Activated CD8-positive, alpha-beta memory T cell treated with anti-CD3 and anti-CD28 coated beads, Interleukin-2, amount 50 U/mL, for 24 hours (primary cell): ENCODE measurements around the gene KCNC3.
A peak's percentile ranks its signal among the peaks of the same experiment; 100 is the strongest.

Experiments
- DNase-seq: peaks from one replicate; pipeline ENCODE4 v3.0.0-alpha.2; 2020; ENCODE audit errors: extremely low read depth

Gene KCNC3

DNA sequence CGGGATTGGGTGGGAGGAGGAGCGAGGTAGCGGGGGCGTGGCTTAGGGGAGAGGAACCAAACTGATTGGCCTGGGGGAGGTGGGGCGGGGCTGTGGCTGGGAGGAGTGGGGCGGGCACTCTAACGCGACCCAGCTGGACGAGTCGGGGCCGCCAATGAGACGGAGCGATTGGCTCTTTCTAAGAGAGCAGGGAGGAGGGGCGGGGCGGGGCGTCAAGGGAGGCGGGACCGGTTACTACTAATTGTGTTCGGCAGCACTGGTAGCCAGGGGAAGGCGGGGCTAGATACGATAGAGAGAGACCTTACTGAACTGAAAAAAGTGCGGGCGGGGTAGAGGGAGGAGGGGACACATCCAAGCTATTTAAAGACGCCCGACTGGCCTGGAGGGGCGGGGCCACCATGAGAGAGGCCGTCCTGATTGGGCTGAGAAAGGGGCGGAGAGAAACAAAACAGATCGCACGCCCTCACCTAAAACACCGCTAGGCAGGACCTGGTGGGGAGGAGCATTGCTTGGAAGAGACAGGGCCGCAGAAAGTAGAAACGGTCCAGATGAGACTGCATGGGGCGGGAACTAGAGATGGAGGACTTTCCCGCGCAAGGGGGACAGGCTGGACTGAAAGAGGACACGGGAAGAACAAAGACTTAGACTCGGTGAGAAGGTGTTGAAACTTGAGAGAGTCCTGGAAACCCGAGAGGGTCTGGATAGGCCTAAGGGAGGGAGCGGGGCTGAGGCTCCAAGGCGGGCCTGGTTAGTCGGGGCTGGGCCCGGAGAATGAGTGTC, at the start of gene KCNC3:
TSS of gene KCNC3 (minus strand) at position 232 of the 780 bp plus-strand sequence. CDS start 295 bp downstream, outside the sequence.
- peak; percentile 91 for DNase-seq

DNA sequence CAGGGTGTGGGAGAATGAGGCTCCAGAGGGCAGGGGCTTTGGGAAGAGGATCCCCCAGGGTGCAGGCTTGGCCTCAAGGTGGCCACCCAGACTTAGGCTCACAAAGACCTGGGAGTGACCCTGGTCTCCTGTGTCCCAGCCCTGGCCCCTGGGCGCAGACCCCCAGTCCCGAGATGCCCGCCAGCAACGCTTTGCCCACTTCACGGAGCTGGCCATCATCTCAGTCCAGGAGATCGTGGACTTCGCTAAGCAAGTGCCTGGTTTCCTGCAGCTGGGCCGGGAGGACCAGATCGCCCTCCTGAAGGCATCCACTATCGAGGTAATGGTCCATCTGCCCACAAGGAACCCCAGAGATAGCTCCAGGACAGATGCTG, 49.7 kb upstream of the KCNC3 start:
- no peak for DNase-seq

DNA sequence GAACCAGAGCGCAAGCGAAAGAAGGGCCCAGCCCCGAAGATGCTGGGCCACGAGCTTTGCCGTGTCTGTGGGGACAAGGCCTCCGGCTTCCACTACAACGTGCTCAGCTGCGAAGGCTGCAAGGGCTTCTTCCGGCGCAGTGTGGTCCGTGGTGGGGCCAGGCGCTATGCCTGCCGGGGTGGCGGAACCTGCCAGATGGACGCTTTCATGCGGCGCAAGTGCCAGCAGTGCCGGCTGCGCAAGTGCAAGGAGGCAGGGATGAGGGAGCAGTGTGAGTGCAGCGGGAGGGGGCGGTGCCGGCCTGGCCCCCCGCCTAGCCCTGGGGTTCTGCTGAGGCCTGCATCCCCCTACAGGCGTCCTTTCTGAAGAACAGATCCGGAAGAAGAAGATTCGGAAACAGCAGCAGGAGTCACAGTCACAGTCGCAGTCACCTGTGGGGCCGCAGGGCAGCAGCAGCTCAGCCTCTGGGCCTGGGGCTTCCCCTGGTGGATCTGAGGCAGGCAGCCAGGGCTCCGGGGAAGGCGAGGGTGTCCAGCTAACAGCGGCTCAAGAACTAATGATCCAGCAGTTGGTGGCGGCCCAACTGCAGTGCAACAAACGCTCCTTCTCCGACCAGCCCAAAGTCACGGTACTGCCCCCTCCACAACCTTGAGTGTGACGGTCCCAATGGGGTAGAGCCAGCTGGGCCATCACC, 49.1 kb upstream of the KCNC3 start:
- no peak for DNase-seq

DNA sequence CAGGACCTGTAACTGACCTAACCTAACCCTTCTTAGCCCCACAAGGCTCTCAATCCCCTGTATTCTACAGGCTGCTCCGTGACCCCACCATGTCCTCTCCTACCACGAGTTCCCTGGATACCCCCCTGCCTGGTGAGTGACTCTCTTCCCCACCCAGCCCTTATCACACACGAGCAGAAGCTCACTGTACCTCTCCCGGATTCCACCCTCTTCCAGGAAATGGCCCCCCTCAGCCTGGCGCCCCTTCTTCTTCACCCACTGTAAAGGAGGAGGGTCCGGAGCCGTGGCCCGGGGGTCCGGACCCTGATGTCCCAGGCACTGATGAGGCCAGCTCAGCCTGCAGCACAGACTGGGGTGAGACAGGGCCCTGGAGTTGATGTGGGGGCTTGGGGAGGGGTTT, 48.3 kb upstream of the KCNC3 start:
- no peak for DNase-seq

DNA sequence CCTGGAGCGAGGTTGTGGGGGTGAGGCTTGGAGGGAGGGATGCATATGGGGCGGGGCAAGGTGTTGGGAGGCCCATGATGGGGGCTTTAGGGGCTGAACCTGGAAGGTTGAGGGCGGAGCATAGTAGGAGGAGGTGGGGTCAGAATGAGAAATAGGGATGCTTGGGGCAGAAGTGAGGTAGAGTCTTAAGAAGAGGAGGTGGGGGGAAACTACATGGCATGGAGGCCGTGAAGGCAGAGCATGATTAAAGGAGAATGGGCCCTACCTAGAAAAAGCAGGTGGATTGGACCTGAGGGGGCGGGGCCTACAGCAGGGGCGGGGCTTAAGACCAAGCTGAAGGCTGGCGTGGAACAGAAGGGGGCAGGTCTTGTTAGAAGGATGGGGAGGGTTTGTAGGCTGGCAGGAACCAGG, 47.9 kb upstream of the KCNC3 start:
- DNase-seq = no peak

DNA sequence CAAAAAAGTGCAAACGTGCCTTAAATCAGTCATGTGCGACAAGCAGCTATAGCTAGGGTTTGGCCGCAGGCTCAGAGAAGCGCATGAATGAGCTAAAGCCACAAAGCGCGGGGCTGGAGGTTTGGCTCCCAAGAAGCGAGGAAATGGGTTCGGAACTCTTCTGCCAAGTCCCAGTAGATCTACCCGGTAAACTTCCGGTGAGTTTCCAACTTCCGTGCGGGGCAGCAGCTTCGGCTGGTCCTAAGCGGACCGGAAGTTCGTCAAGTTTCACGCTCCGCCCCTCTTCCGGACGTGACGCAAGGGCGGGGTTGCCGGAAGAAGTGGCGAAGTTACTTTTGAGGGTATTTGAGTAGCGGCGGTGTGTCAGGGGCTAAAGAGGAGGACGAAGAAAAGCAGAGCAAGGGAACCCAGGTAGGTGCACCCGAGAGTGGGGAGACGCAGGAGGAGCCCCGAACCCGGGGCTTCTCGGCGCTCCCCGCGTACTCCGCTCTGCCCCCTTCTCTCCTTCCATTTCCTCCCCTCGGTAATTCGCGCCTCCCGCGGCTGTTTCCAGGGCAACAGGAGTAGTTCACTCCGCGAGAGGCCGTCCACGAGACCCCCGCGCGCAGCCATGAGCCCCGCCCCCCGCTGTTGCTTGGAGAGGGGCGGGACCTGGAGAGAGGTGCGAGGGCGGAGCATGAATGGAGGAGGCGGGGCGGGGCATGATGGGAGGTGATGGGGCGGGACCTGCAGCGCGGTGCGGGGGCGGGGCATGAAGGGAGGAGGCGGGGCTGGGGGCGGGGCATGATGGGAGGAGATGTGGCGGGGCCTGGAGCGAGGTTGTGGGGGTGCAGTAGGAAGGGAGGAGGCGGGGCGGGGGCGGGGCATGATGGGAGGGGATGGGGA, 47.2 kb upstream of the KCNC3 start, which contains the start of gene NR1H2:
TSS of gene NR1H2 (plus strand) at position 292 of the 885 bp plus-strand sequence. CDS start 1,149 bp downstream, outside the sequence.
- DNase-seq = peak; percentile 81

DNA sequence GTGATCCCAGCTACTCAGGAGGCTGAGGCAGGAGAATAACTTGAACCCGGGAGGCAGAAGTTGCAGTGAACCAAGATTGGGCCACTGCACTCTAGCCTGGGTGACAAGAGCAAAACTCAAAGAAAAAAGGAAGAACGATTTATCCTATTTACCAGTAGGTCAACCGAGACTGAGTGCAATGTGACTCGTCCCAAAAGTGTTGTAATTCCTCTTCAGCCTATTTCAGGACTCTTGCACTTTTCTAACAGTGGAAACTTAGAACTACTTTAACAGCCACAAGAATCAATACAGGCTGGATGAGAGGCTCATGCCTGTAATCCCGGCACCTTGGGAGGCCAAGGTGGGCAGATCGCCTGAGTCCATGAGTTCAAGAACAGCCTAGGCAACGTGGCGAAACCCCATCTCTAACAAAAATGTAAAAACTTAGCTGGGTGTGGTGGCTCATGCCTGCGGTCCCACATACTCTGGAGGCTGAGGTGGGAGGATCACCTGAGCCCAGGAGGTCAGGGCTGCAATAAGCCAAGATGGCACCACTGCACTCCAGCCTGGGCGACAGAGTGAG, 42.8 kb upstream of the KCNC3 start:
- DNase-seq = no peak

DNA sequence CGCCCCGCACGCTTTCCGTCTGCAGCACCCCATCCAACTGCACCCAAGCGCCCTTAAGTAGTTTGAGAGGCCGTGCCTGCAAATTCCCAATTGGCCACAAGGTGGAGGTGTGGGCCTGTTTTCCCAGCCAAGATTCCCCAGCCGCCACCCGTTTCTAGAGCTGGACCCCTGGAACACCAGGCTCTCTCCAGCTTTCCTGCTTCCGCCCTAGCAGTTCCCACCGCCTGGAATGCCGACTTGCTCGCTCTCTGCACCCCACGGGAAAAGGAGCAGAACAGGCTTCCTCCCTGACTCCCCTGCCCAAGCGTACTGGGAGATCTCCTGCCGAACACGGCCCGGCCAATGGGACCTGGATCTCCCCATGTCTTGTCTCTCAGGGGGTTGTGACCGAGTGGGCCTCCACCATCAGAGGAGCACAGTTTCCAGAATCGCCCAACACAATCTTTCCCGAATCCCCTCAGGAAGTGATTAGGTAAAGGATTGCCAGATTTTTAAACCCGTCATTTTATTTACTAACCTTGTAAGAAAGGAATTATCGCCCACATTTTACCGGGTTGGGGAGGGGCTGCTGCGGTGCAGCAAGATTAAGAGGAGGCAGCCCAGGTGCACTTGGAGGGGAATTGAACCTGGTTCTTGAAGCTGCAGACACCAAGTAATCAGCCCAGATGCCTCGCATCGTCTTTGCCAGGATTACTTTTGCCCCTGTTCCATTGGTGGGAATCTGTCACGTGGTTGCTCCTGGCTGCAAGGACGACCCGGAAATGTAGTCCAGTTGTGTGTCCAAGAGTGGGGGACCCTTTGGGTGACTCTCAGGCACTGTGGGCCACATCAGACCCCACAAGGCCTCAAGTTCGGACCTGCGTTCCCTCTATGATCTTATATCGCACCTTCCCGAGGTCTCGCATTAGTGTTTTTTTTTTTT, 39.7 kb upstream of the KCNC3 start:
- peak; percentile 64 for DNase-seq

DNA sequence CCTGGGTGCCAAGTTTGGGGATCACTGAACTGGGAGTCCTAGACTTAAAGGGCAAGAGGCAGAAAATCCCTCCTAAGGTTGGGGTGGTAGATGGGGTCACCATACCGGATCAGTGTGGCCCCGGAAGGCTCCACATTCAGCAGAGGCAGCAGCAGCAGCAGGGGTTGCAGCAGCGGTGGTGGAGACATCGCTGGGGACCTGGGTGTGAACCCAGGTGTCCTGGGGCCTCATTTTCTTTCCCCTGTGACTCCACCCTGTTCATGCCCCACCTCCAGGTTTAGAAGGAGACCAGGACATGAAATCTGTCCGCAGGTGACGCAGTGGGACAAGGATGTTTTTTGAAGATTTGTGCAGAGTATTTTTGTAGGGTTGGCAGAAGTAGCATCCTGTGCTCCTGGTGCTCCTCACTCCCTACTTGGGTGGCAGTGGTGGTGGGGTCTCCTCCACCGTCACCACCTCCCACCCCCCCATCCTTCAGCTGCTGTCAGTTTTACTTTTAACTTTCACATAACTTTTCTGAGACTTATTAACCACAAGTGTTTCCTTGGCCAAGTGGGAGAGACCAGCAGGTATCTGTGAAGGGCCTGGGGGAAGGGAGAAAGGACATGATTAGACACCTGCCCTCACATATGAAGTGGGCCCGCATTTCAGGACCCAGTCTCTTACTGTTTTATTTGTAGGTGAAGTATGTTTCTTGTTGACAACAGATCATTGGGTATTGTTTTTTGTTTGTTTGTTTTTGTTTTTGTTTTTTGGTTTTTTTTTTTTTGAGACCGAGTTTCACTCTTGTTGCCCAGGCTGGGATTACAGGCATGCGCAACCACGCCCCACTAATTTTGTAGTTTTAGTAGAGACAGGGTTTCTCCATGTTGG, 36.5 kb upstream of the KCNC3 start, which contains the start of gene NAPSA:
TSS of gene NAPSA (minus strand) at position 206 of the 873 bp plus-strand sequence. CDS start at position 188, 18 bp downstream.
- no peak for DNase-seq

DNA sequence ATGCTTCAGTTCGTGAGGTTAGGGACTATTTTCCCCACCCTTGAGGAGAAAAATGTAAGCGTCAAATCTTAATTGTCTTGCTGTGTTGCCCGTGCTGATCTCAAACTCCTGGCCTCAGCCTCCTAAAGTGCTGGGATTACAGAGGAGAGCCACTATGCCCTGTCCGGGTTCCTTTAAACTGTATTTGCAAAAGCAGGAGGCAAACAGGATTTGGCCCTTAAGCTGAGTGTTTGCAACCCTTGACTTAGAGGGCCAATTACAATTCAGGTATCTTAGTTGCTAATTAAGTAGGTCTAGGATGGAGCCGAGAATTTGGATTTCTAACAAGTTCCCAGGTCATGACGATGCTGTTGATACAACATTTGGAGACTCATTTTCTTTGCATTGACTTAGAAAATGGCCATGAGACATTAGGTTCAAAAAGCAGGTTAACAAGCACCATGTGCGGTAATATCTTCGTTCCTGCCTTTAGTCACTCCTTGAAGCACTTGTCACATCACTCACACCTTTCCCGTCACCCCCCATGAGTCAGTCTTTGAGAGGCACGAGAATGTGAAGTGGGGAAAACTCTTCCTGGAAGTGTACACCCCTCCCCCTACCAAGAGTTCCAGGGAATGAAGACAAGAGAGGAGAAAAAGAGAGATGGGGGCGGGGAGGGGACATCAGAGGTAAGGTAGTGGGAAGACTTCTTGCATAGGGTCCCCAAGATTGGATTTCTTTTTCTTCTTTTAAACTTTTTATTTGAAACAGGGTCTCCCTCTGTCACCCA, 33.7 kb upstream of the KCNC3 start:
- no peak for DNase-seq

DNA sequence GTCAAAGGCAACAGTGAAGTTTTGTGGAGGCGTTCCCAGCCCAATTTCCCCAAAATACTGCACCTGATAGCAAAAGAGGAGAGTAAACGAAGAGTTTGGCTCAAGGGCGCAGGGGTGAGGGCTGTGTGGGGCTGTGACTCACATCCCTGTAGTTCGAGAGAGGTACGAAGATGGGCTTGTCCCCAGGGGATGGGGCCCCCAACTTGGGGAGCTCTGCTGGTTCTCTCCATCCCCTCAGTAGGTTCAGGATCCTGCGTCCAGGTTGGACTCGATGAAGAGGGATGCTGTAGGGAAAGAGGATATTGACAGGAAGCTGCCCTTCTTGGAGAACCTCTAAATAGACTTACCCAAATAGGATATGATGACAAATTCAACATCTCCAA, 32.8 kb upstream of the KCNC3 start:
- no peak for DNase-seq

DNA sequence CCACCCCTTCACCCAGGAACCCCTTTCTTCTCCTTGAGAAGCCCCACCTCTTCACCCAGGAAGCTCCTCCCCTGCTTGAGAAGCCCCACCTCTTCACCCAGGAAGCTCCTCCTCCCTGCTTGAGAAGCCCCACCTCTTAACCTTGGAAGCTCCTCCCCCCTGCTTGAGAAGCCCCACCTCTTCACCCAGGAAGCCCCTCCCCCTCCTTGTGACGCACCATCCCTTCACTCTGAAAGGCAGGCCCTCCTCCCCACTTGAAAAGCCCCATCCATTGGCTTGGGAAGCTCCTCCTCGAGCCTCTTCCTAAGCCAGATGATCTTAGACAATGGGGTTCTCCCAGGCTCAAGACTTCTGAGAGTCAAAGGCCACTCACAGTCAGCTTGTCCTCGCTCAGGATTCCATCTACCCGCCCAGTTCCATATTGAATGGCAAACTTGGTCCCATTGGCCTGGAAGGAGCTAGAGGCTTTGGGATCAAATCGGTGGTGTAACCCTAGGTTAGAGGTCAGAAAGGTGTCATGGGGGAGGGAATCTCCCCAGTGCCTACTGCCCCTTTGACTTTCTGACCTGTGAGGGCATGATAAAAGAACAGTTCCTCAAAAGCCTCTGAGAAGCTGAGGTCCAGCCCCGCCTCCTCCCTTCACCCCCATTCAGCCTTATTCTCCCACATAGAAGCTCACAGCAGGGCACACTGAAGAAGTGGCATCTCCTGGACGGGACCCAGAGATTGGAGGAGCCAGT, 32.3 kb upstream of the KCNC3 start:
- DNase-seq = no peak

DNA sequence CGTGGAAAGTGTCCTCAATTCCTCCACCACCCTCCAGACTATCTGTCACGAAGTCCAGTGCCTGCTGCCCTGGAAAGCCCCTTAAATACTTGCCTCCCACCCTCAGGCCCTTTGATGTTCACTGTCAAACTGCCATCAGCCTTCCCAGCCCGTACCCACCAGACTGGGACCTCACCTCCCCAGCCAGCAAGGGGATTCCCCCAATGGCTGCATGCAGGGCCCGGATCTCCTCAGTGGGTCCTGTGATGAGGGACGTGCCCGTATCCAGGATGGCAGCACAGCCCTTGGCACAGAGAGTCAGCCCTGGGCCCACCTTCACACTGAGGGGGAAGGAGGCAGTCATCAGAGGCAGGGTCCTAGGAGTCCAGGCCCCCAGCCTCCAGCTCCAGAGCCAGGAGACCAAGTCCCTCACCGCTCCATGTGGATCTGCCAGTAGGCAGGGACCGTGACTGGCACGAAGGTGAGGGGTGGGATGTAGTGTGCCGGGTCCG, 30.2 kb upstream of the KCNC3 start:
- DNase-seq = no peak

DNA sequence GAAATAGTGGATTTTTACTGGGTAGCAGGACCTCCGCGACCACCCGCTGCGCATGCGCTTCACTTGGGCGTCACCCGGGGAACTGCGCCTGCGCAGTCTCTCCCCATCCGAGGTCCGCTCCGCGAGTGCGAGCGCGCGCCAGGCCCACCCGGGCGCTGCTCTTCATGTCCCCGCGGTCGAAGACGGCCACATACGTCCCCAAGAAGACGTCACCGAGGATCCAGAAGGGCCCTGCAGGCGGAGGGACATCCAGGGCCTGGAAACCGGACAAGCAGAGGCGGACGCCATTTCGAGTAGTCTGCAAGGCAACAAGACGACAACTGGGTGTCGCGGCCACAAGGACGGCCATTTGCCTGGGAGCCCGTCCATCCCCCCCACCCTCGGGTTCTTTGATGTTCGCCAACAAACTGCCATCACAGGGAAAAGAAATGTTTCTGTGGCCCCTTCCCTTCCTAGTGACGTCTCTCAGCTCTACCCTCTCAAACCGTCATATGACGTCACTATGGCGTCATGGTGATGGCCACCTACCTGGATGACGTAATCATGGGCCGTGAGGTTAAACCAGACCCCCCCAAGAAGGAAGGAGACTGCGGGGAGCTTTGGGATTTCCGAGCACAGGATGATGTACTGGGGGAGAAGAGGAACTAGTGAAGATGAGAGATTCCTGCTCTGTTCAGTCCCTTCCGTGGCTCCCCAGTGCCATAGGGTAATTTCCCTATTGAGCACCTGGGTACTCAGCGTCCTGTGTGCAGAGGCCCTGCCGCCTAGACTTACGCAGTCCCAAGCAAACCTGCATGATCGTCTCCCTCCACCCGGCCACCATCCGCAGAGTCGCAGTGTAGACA, 29.5 kb upstream of the KCNC3 start:
- DNase-seq = no peak

DNA sequence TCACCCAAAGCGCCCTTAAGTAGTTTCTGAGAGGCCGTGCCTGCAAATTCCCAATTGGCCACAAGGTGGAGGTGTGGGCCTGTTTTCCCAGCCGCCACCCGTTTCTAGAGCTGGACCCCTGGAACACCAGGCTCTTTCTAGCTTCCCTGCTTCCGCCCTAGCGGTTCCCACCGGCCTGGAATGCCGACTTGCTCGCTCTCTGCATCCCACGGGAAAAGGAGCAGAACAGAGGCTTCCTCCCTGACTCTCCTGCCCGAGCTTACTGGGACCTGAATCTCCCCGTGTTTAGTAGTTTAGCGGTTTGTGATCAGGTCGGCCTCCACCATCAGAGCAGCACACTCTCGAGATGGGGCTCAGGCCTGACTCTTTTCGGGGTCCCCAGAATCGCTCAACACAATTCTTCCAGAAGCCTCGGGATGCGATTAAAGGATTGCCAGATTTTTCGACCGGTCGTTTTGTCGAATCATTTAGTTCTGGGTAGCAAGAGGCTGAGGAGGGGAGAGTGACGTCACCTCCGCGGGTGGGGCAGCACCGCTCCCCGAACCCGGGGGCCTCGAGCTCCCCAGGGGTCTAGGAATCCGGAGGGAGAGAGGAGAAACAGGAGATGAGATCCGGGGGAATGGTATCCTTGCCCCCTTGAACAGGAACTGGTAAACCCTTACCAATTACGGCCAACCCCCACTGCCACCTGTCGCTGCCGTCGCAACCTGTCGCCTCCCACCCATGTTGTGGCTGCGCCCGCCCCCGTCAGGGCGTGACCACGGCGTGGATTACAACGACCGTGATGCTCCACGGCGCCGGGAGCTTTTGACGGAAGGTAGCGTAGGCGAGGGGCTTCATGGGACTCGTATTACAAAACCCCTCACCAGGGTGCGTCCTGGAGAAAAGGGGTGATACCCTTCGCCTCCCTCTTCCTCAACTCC, 28.3 kb upstream of the KCNC3 start:
- peak; percentile 75 for DNase-seq

DNA sequence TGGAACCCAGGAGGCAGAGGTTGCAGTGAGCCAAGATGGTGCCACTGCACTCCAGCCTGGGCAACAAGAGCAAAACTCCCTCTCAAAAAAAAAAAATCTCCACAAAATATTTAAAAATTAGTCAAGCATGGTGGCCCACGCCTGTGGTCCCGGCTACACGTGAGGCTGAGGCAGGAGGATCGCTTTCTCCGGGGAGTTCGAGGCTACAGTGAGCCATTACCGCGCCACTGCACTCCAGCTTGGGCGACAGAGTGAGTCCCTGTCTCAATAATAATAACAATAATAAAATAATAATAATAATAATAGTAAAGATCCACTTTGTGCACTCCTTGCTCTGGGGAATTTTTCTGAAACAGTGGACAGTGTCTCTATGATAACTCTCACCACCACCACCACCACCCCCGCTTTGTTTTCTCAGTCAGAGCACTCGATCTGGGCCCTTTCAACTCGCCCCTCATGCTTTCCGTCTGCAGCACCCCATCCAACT, 27.6 kb upstream of the KCNC3 start:
- no peak for DNase-seq
